Renal cortex interstitium (tissue), 3 donors: ENCODE data around the gene OR2A1. TPM values are rescaled to one million over a fixed set of nuclear protein-coding genes. Genes with fewer than 3 reads are reported as not detected.

Experiments used
- polyA plus RNA-seq, 3 donors: library from polyadenylated mRNA; unstranded; fragments of 120-200 nt; gene quantifications; one replicate each; pipeline ENCODE4 v1.2.1, GENCODE V29; 2013; ENCODE audit not compliant: insufficient read length in 3 of 3

OR2A1 gene
- polyA plus RNA-seq, 3 donors: 0.42 to 1.1 (median 0.81) TPM

Other genes starting within 250 kb of the OR2A1 start
- under 1 TPM in 1 of 3 donors, not detected in 2; 0.17 TPM for gene OR2A25, start 242.6 kb upstream of the OR2A1 start, polyA plus RNA-seq
- under 1 TPM; 0.04 to 0.08 (median 0.06) TPM for gene OR2A12, start 226.1 kb upstream of the OR2A1 start, polyA plus RNA-seq
- gene OR2A2, start 202.8 kb upstream of the OR2A1 start, polyA plus RNA-seq: not detected
- not detected for gene OR2A14, start 189.2 kb upstream of the OR2A1 start, polyA plus RNA-seq
- 10 to 100 TPM in 1 of 3 donors, 1 to 10 TPM in 2; 3.2 to 10.3 (median 3.7) TPM for gene CTAGE4, start 129.0 kb upstream of the OR2A1 start, polyA plus RNA-seq
- 10 to 100 TPM; 19.6 to 25.1 (median 21.8) TPM for gene ARHGEF35, start 116.6 kb upstream of the OR2A1 start, polyA plus RNA-seq
- 1 to 10 TPM in 2 of 3 donors, under 1 TPM in 1; 0.98 to 2.7 (median 1.2) TPM for gene OR2A42, start 72.8 kb upstream of the OR2A1 start, polyA plus RNA-seq
- 10 to 100 TPM in 2 of 3 donors, 1 to 10 TPM in 1; 3.9 to 12.1 (median 11.6) TPM for gene OR2A7, start 47.6 kb upstream of the OR2A1 start, polyA plus RNA-seq
- 10 to 100 TPM in 1 of 3 donors, 1 to 10 TPM in 2; 5.0 to 14.3 (median 5.7) TPM for gene CTAGE8, start 43.1 kb upstream of the OR2A1 start, polyA plus RNA-seq
- 10 to 100 TPM; 16.5 to 28.0 (median 25.6) TPM for gene ARHGEF5, start 43.0 kb downstream of the OR2A1 start, polyA plus RNA-seq
- gene NOBOX, start 91.3 kb downstream of the OR2A1 start, polyA plus RNA-seq: not detected